COLO668 (cell line): ENCODE measurements around the gene CTBP1.
A peak's percentile ranks its signal among the peaks of the same experiment; 100 is the strongest.

Source experiments
- DNase-seq: peaks from one replicate; lab custom pipeline; 2025; ENCODE audit not compliant: unreplicated experiment; lab: John Stamatoyannopoulos, UW

CTBP1 gene

GRCh38 chr4:1177274-1178141, 71.4 kb downstream of the CTBP1 start:
- peak; percentile 52 for DNase-seq

DNA sequence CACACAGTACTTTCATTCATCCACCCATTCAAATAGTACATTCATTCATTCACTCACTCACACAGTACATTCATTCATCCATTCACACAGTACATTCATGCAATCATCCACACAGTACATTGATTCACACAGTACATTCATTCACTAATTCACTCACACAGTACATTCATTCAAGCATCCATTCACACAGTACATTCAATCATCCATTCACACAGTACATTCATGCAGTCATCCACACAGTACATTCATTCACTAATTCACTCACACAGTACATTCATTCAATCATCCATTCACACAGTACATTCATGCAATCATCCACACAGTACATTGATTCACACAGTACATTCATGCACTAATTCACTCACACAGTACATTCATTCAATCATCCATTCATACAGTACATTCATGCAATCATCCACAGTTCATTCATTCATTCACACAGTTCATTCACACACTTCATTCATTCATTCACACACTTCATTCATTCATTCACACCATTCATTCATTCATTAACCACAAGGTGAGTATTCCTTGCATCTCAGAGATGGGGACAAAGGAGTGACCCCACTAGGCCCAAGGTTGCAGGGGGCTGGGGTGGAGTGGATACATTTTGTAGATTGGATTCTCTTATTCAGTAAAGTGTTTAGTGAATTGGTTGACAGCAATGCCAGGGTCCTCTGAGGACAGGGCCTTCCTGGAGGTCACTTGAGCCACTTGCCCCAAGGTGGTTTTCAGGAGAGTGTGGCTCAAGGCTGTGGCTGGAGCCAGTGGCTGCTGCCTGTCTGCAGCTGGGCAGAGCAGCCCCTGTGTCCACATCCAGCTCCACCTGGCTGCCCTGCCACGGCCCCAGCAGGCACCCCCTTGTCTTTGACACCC, 72.3 kb downstream of the CTBP1 start:
- DNase-seq = no peak

- DNase-seq = no peak
These were observed 73.2 kb downstream of the CTBP1 start for GRCh38 chr4:1175635-1176229.

DNA sequence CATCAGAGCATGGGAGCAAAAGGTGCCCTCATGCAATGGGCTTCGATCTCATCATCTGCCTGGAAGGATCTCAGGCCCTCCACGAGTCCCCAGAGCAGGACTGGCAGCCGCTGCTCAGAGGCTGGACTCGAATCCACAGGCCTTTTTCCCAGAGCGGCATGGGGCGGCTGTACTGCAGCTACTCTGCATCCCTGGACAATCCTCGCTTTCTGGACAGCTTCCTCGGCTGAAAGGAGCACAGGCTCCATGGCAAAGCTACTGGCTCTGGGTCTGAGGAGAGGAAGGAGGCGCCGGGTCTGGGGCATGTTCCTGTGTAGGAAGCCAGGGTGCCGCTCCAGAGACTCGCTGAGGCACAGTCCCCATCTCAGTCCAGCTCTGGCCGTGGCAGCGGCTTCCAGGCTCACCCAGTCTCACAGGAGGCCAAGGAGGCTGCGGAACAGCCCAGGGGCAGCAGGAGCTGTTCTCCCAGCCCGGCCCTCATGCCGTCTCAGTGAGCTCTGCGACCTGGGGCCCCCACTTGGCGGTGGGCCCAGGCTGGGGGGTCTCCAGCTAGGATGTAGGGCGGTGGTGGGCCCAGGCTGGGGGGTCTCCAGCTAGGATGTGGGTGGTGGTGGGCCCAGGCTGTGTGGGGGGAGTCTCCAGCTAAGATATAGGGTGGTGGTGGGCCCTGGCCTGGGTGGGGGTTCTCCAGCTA, 73.8 kb downstream of the CTBP1 start:
- DNase-seq = no peak

DNA sequence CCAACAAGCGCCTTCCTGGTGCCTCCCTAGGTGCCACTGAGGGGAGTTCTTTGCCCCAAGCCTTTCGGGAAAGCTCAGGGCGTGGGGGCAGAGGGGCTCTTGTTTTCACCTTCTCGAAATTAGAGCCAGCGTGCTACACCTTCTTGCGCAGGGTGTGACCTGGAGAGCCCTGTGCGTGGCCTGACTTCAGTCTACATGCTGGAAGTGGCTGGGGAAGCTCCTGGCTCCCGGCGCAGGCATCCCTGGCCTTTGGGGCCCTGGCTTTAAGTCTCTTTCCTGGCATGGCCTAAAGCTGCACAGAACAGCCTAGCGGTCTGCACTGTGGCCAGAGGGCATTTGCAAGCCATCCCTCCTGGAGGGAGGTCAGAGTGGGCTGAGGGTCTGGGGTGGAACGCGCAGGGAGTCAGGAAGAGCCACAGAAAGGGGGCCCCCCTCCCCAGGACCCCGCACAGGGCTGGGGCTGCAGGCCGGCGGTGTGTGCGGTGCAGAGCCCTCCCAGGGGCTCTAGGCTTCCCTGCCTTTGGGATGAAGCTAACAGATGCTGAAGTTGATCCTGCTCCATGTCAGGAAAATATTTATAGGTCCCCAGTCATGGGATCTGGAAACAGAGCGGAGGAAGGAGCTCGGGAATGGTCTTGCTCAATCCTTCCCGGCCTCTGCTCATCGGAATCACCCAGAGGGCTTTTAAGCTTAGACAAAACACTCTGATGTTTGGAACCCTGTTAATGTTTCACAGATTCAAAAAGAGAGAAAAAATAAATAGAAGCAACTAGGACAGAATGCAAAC, 75.8 kb downstream of the CTBP1 start:
- DNase-seq = no peak

GRCh38 chr4:1172228-1172851, 76.6 kb downstream of the CTBP1 start, which contains the start of gene SPON2:
Gene SPON2, minus strand, starts transcription at chr4:1172583.
- no peak for DNase-seq

DNA sequence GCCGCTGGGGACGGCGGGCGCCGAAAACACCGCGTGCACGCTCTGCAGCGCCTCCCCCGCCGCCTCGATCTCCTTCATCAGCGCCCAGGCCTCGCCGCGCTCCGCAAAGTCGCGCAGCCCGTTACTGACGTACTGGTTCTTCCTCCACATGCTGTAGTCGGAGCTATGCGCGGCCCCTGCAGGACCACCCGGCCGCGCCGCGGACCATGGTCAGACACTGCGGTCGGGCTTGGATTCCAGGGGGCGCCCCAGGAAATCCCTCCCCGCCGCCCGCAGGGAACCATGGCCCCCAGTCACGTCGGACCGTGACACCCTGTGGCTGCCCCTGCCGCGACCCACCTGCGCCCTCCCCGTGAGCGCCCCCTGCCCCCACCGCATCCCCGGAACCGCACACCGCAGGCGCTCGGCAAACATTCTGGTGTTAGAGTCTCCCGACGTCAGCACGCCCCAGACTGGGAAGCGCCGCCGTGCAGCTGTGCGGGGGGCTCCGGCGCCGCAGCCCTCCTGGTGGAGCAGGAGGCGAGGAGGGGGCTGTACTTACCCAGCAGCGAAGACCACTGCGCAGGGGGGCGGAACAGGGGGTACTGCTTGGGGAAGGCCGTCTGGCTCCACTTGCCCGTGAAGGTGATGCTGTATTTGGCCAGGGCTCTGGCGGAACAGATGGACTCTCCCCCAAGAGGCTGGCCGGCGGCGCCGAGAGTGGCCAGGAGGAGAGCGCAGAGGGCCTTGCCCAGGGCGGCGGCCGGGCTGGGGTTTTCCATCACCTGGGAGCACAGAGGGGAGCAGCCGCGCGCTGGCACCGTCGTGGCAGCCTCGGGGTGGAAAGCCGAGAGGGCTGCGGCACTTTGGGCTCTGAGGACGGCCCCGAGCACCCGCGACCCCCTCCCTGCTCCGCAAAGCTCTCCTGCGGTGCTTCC, 77.4 kb downstream of the CTBP1 start:
- no peak for DNase-seq

DNA sequence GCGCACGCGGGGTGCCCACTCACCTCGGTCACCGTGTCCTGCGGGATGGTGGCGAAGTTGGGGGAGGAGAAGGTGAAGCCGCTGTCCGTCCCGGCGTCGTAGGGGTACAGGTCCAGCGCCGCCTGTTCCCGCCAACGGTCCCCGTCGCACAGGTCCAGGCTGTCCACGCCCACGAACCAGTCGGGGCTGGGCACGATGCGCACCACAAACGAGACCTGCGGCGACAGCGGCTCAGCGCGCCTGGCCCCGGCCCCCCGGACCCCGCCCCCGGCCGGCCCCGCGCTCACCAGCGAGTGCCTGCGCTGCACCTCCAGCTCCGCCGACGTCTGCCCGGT, 78.0 kb downstream of the CTBP1 start:
- DNase-seq = no peak

GRCh38 chr4:1170156-1170975, 78.6 kb downstream of the CTBP1 start:
- DNase-seq = no peak

DNA sequence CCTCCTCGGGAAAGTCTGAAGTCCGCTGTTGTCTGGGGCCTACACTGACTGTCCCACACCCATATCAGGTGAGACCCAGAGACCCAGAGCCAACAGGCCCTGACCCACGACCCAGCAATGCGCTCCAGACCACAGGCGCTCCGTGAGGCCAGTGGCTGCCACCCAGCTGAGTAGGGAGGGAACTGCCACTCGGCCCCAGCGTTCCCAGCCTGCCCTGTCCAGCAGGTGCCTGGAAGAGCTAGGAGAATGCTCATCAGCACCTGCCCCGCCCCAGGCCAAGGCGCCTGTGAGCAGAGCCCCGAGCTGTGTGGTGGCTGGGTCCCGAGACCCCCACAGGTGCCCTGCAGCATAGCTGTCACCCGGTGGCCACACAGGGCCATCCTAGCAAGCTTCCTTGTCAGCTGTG, 79.2 kb downstream of the CTBP1 start:
- no peak for DNase-seq

DNA sequence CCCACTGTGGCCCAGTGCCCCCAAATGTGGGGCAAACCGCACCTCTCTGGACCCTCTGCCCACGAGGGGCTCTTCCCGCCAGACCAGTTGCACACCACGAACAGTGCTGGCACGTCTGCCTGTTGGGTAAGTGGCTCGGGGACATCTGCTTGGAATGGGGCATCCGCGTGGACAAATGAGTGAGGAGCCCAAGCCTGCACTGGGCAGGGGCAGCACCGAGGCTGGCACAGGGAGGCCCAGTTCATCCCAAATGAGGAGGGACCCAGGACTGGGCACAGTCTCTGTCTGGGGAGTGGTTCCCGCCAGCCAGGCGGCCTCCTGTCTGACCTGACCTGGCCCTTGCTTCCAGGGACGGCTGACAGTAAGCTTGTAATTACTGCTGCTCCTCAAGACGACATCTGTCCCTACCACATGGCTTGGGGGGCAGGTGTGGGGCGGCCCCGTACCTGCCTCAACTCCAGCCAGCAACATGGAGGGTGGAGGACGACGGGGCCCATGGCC, 79.7 kb downstream of the CTBP1 start:
- DNase-seq = no peak

DNA sequence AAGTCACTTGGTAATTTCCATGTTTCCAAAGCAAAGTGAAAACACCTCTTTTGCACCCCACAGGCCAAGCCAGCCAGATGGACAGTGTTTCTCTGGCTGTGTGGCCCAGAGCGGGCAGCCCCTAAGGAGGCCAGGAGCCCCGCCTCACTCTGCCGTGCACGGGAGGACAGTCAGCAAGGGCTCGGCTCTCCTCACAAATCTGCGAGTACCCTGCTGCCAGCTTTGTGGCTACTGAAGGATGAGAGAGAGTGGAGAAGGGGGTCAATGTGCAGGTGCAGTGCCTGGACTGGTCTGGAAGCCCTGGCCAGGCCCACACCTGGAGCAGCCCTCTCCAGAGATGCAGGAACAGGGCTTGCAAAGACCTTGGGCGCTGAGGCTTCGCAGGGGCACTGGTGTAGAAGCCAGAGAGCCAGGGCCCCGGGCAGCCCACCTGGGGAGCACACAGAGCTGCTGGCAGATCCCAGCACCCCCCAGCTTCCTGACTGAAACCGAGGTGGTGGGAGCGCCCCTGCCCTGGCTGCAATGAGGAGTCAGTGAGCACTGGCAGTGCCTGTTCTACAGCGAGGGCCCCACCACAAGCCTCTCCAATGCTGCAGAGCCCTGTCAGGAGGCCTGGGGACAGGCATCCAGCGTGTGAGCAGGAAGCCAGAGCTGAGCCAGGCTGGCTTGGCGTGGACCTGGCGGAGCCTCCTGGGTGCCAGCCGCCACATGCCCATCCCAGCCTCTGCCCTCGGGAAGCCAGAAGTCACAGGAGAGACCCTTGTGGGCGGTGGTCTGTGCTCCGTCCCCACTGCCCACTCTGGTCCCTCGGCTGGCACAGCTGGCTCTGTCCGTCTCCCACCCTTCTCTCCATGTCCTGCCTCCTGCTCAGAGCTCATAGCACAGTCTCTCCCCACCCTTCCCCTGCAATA, 80.5 kb downstream of the CTBP1 start:
- DNase-seq = no peak

GRCh38 chr4:1167244-1167949, 81.5 kb downstream of the CTBP1 start:
- DNase-seq = peak; percentile 82

DNA sequence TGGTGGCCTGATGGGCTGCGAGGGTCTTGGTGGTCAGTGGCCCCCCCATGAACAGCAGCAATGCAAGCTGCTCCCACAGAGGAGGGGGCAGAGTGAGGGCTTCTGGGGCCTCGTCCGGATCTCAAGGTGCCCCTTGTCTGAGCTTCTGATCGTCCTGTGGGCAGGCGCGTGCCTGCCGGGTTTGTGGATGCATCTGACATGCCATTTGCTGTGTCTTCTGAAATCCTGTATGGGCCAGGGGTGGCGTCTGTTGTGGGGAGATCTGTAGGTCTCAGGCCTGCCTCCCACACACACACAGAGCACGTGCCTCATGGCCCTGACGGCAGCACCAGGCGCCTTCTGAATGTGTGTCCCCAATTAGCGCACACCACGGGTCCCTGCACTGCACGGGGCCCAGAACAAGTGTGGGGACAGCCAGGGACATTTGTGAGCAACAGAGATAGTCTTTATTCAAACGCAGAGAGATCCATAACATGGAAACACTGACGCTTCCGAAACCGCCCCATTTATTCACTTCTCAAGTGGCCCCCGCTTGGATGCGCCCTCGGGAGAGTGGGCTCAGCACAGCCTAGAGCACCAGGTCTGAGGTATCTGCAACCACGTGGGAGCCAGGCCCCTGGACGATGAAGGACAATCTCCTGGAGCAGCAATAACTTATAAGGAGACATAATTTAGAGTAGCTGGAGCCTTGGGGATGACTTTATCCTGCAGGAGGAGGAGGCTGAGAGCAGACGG, 82.3 kb downstream of the CTBP1 start:
- no peak for DNase-seq

DNA sequence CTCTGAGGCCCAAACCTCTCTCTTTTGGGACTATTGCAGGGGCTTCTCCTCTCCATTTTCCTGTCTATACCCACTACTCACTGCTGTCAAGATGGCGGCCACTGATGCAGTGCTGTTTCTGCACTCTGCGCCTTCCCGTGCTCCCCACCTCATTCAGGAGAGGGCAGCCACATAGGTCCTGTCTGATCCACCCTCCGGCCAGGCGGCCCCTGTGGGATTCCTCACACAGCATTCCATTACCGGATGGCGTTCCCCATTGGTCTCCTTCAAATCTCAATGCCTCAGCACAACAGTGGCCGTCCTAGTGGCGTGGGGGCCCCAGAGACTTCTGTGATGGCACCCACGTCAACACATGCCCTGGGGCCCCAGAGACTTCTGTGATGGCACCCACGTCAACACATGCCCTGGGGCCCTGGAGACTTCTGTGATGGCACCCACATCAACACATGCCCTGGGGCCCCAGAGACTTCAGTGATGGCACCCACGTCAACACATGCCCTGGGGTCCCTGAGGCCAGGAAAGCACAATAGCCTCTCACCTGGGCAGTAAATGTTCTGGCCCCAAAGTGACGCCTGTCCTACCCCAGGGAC, 83.9 kb downstream of the CTBP1 start:
- DNase-seq = no peak
